Middle frontal gyrus (tissue), 1 donor: ENCODE measurements around the gene STAP1.
A peak's percentile ranks its signal among the peaks of the same experiment; 100 is the strongest.
"Not testable (repeated sequence)": the region's sequence is repeated elsewhere in the genome, so short reads cannot be mapped to it uniquely, and the experiment has no call there.

Source experiments
- DNase-seq: peaks from one replicate; pipeline ENCODE4 v3.0.0-alpha.2; 2015; ENCODE audit warnings: low spot score; ENCODE audit errors: extremely low spot score

STAP1 gene

GRCh38 chr4:67558493-67558892 is at the start of gene STAP1:
TSS of gene STAP1 (plus strand) at chr4:67558727. CDS start at chr4:67558810, 83 bp downstream.
- no peak for DNase-seq

GRCh38 chr4:67512501-67512900 is 46.0 kb upstream of the STAP1 start:
- no peak for DNase-seq

- no peak for DNase-seq
These were observed 38.4 kb upstream of the STAP1 start for GRCh38 chr4:67520141-67520540.

GRCh38 chr4:67521506-67521905 is 37.0 kb upstream of the STAP1 start:
- no peak for DNase-seq

- no peak for DNase-seq
These were observed 36.3 kb upstream of the STAP1 start for GRCh38 chr4:67522230-67522629.

- DNase-seq = no peak
These were observed 35.5 kb upstream of the STAP1 start for GRCh38 chr4:67522851-67523671.

GRCh38 chr4:67524140-67524539 is 34.4 kb upstream of the STAP1 start:
- not testable (repeated sequence) for DNase-seq

- no peak for DNase-seq
These were observed 27.1 kb upstream of the STAP1 start for GRCh38 chr4:67531379-67531962.

GRCh38 chr4:67532397-67532796 is 26.1 kb upstream of the STAP1 start:
- not testable (repeated sequence) for DNase-seq

- DNase-seq = no peak
These were observed 25.4 kb upstream of the STAP1 start for GRCh38 chr4:67533112-67533511.

- DNase-seq = no peak
These were observed 23.2 kb upstream of the STAP1 start for GRCh38 chr4:67535280-67535840.

- no peak for DNase-seq
These were observed 18.7 kb upstream of the STAP1 start for GRCh38 chr4:67539830-67540229.

GRCh38 chr4:67542076-67542475 is 16.5 kb upstream of the STAP1 start:
- DNase-seq = no peak

- peak; percentile 95 for DNase-seq
These were observed 13.1 kb upstream of the STAP1 start, which contains the start of gene CENPC for GRCh38 chr4:67545199-67546003. TSS of gene CENPC (minus strand) at chr4:67545503. CDS start at chr4:67545355, 148 bp downstream.

GRCh38 chr4:67546004-67546356 is 12.5 kb upstream of the STAP1 start:
- no peak for DNase-seq

- no peak for DNase-seq
These were observed 11.6 kb upstream of the STAP1 start for GRCh38 chr4:67546971-67547370.

- no peak for DNase-seq
These were observed 9.4 kb upstream of the STAP1 start for GRCh38 chr4:67549123-67549522.

- DNase-seq = no peak
These were observed 8.1 kb upstream of the STAP1 start for GRCh38 chr4:67550451-67550850.

GRCh38 chr4:67550857-67551256 is 7.7 kb upstream of the STAP1 start:
- DNase-seq = no peak

GRCh38 chr4:67552146-67552792 is 6.3 kb upstream of the STAP1 start:
- not testable (repeated sequence) for DNase-seq

GRCh38 chr4:67554096-67554495 is 4.4 kb upstream of the STAP1 start:
- DNase-seq = no peak
